Suprapubic skin (tissue), 4 donors: Measurements from ENCODE around the gene TIGAR.

ENCODE experiments used
- CTCF ChIP-seq, 2 donors: fragments of 200-600 bp in 1 of 2; fragments of 450-650 bp in 1 of 2; sonication (generic) in 1 of 2; IDR thresholded peaks; one replicate each; pipeline ENCODE4 v1.5.1; 2016 to 2019; ENCODE audit warnings: antibody characterized with exemption in 2 of 2, mild to moderate bottlenecking in 1 of 2, moderate library complexity in 1 of 2
- EP300 ChIP-seq: sonication (generic); formaldehyde crosslinking; IDR thresholded peaks from one replicate; pipeline ENCODE4 v1.6.1; 2017; ENCODE audit warnings: antibody characterized with exemption
- POLR2A ChIP-seq, 2 donors: fragments of 450-650 bp; IDR thresholded peaks; one replicate each; pipeline ENCODE4 v1.6.1; 2017; ENCODE audit warnings: antibody characterized with exemption in 2 of 2, mild to moderate bottlenecking in 2 of 2, moderate library complexity in 2 of 2
- POLR2AphosphoS5 ChIP-seq, 3 donors: sonication (generic); formaldehyde crosslinking; IDR thresholded peaks; one replicate each; pipeline ENCODE4 v1.6.1; 2017; ENCODE audit warnings: antibody characterized with exemption in 3 of 3

- TF ChIP-seq CTCF (IDR thresholded peaks at IDR 0.05): no peak
- TF ChIP-seq POLR2A (IDR thresholded peaks at IDR 0.05): no peak
- no peak for TF ChIP-seq EP300
- no peak for TF ChIP-seq POLR2AphosphoS5 (IDR thresholded peaks at IDR 0.05)
Observed at GRCh38 chr12:4312251-4312650, 8.8 kb upstream of the TIGAR start.
